K562 (cell line): ENCODE measurements around the gene SHF. TPM values are rescaled to one million over a fixed set of nuclear protein-coding genes. Genes with fewer than 3 reads are reported as not detected.

Source experiments
- ATAC-seq: fragments of 200-7000 bp; cut with Tn5 transposase; 3 replicates; pipeline ENCODE4 v1.9.1; 2020; ENCODE audit warnings: moderate library complexity
- BruUV-seq: library from RNA; stranded (reverse); fragments of 400-500 nt; replicated peaks from 2 replicates; lab custom pipeline; 2021; lab: Mats Ljungman, UMichigan
- CTCF ChIA-PET: fragments of 300-600 bp; formaldehyde crosslinking; extraction: SDS; loops from one replicate; lab custom pipeline; 2021; ENCODE audit warnings: low intra/inter-chr PET ratio; lab: Yijun Ruan, JAX
- POLR2A ChIA-PET: fragments of 300-600, 350-650 bp; sonication (Branson Sonifier 250); formaldehyde crosslinking; extraction: SDS; loops from one replicate; lab custom pipeline; 2021; ENCODE audit warnings: antibody characterized with exemption, inconsistent platforms; lab: Yijun Ruan, JAX
- DNase-seq, 4 experiments: peaks; one replicate each; pipeline versions ENCODE4 v3.0.0 to v3.0.0-alpha.2; 2011 to 2018; ENCODE audit warnings: low spot score in 3 of 4, mixed read lengths in 3 of 4; ENCODE audit errors: extremely low read depth in 1 of 4
- FAIRE-seq: peaks from 2 replicates; lab custom pipeline; 2011; peaks lifted over from hg19 to GRCh38; lab: Jason Lieb, UNC
- H2AFZ ChIP-seq: 2 replicates; pipeline ENCODE4 v1.6.0; 2011; ENCODE audit warnings: low read depth, low read length, control low read depth, inconsistent platforms
- H3K27ac ChIP-seq: fragments of 200-600 bp; 3 replicates; pipeline ENCODE4 v1.8.0; 2011; ENCODE audit warnings: low read depth, mild to moderate bottlenecking, control low read depth, inconsistent platforms, low read length, moderate library complexity, mixed read lengths; ENCODE audit errors: extremely low read depth
- H3K27me3 ChIP-seq, 2 experiments: fragments of 300-600 bp in 1 of 2; 2 replicates in 1 of 2; 3 replicates in 1 of 2; pipeline versions ENCODE4 v1.6.0 to v1.8.0; 2011; ENCODE audit warnings: inconsistent platforms in 2 of 2, low read length in 2 of 2, mild to moderate bottlenecking in 1 of 2, mixed read lengths in 1 of 2, moderate library complexity in 1 of 2; ENCODE audit not compliant: control insufficient read depth in 2 of 2, insufficient read depth in 2 of 2
- H3K36me3 ChIP-seq: fragments of 300-600 bp; 3 replicates; pipeline ENCODE4 v1.8.0; 2011; ENCODE audit warnings: mild to moderate bottlenecking, low read length, inconsistent platforms; ENCODE audit not compliant: control insufficient read depth, insufficient read depth
- H3K4me1 ChIP-seq, 2 experiments: fragments of 200-600 bp in 1 of 2; replicated peaks in 1 of 2; 2 replicates in 1 of 2; 3 replicates in 1 of 2; pipeline versions ENCODE4 v1.5.1 to v1.8.0; 2011; ENCODE audit warnings: inconsistent platforms in 2 of 2, low read length in 2 of 2, mild to moderate bottlenecking in 1 of 2, mixed read lengths in 1 of 2, moderate library complexity in 1 of 2; ENCODE audit not compliant: control insufficient read depth in 2 of 2, insufficient read depth in 2 of 2
- H3K4me2 ChIP-seq: 2 replicates; pipeline ENCODE4 v1.6.1; 2011; ENCODE audit warnings: low read length, control low read depth, inconsistent platforms, mixed read lengths; ENCODE audit not compliant: insufficient read depth
- H3K4me3 ChIP-seq: fragments of 200-600 bp; sonication (generic), shearing (Covaris generic); 2 replicates; pipeline ENCODE4 v1.5.1; 2016; ENCODE audit warnings: control low read depth, inconsistent platforms
- H3K79me2 ChIP-seq: fragments of 200-600 bp; 3 replicates; pipeline ENCODE4 v1.8.0; 2011; ENCODE audit warnings: low read length, inconsistent platforms; ENCODE audit not compliant: control insufficient read depth, insufficient read depth
- H3K9ac ChIP-seq, 2 experiments: 2 replicates each; pipeline versions ENCODE4 v1.6.0 to v1.6.1; 2011; ENCODE audit warnings: low read depth in 2 of 2, low read length in 2 of 2, control low read depth in 1 of 2, inconsistent platforms in 1 of 2, mild to moderate bottlenecking in 1 of 2, mixed read lengths in 1 of 2; ENCODE audit not compliant: insufficient read depth in 1 of 2
- H3K9me1 ChIP-seq: one replicate; pipeline ENCODE4 v1.6.0; 2011; ENCODE audit warnings: inconsistent platforms, mild to moderate bottlenecking, low read length, moderate library complexity; ENCODE audit not compliant: control insufficient read depth, insufficient read depth
- H3K9me3 ChIP-seq: replicated peaks from 2 replicates; pipeline ENCODE4 v1.5.1; 2011; ENCODE audit warnings: low read depth, low read length, inconsistent platforms; ENCODE audit not compliant: control insufficient read depth, insufficient read depth
- H4K20me1 ChIP-seq: replicated peaks from 2 replicates; pipeline ENCODE4 v1.6.1; 2011; ENCODE audit warnings: low read length, inconsistent platforms, mixed read lengths; ENCODE audit not compliant: control insufficient read depth, insufficient read depth
- CBX8 ChIP-seq: fragments of 200-600 bp; sonication (generic); IDR thresholded peaks from 2 replicates; pipeline ENCODE4 v1.6.1; 2012; ENCODE audit warnings: borderline replicate concordance, mixed run types, low read depth, mild to moderate bottlenecking, moderate library complexity, mixed read lengths, low read length, control low read depth, inconsistent platforms; ENCODE audit not compliant: poor library complexity, severe bottlenecking; ENCODE audit errors: extremely low read depth
- GTF2E2 ChIP-seq: fragments of 200-800 bp; sonication (Bioruptor generic); IDR thresholded peaks from 2 replicates; pipeline ENCODE4 v1.6.1; 2016; ENCODE audit warnings: missing genetic modification characterization, missing compliant biosample characterization
- KLF10 ChIP-seq: fragments of 250-450 bp; sonication (Bioruptor Pico); IDR thresholded peaks from 2 replicates; pipeline ENCODE4 v1.6.1; 2021; ENCODE audit warnings: matching md5 sums
- MXD1 ChIP-seq: fragments of 250-450 bp; sonication (Bioruptor Pico); IDR thresholded peaks from 2 replicates; pipeline ENCODE4 v1.8.0; 2021; ENCODE audit warnings: borderline replicate concordance, mild to moderate bottlenecking, moderate library complexity; ENCODE audit not compliant: poor library complexity, severe bottlenecking
- RBM15 ChIP-seq: fragments of 200-400 bp; formaldehyde crosslinking; IDR thresholded peaks from 2 replicates; pipeline ENCODE4 v1.6.1; 2018; ENCODE audit warnings: mild to moderate bottlenecking, low read length, moderate library complexity; ENCODE audit not compliant: insufficient read depth
- RFX7 ChIP-seq: fragments of 250-450 bp; sonication (Bioruptor Pico); IDR thresholded peaks from 2 replicates; pipeline ENCODE4 v1.5.1; 2021; ENCODE audit warnings: mild to moderate bottlenecking
- TCF3 ChIP-seq: sonication (generic); formaldehyde crosslinking; IDR thresholded peaks from 2 replicates; pipeline ENCODE4 v1.4.0; 2020; ENCODE audit warnings: mild to moderate bottlenecking, missing genetic modification reagents
- ZMIZ1 ChIP-seq, 2 experiments: fragments of 150-350 bp in 1 of 2; IDR thresholded peaks; 2 replicates each; pipeline ENCODE4 v1.6.1; 2012 to 2016; ENCODE audit warnings: low read depth in 2 of 2, low read length in 2 of 2, mild to moderate bottlenecking in 1 of 2, moderate library complexity in 1 of 2
- ZNF395 ChIP-seq: fragments of 200-800 bp; sonication (Bioruptor generic); IDR thresholded peaks from 2 replicates; pipeline ENCODE4 v1.6.1; 2017; ENCODE audit warnings: missing genetic modification characterization, missing compliant biosample characterization
- ZNF436 ChIP-seq: fragments of 250-450, 450-650 bp; sonication (Bioruptor Pico); formaldehyde crosslinking; IDR thresholded peaks from 2 replicates; pipeline ENCODE4 v1.7.0; 2020; ENCODE audit warnings: mild to moderate bottlenecking
- WGBS: fragments of 100-300 bp; shearing (Covaris generic); methylation state at CpG from one replicate; pipeline ENCODE4 v1.1.6; 2016; ENCODE audit warnings: low coverage, mixed read lengths; ENCODE audit not compliant: insufficient coverage; ENCODE audit errors: missing lambda C conversion rate; 5-methylcytosine and 5-hydroxymethylcytosine counted together
- in situ Hi-C: fragments of 300-500 bp; cut with MboI; formaldehyde crosslinking; loops from 4 replicates; pipeline ENCODE4 v1.15.0; 2018; ENCODE audit warnings: inconsistent platforms, mixed read lengths
- intact Hi-C: fragments of 100-400 bp; cut with micrococcal nuclease; formaldehyde crosslinking; loops from 2 replicates; pipeline ENCODE4 v1.14.2; 2022
- polyA plus RNA-seq, 8 experiments: library from polyadenylated mRNA; depleted of rRNA in 4 of 8; stranded (reverse) in 5 of 8; unstranded in 3 of 8; fragments of >200 nt; fragmentation: Nextera tagmentation in 2 of 8; fragmentation: Illumina TruSeq in 1 of 8; extraction: Ambion mirVana in 2 of 8; extraction: Trizol in 1 of 8; gene quantifications; 2 replicates each; pipeline versions ENCODE4 v1.2.1 to v1.2.3, GENCODE V29; 2011 to 2014; ENCODE audit warnings: inconsistent platforms in 1 of 8, missing spikeins in 1 of 8
- total RNA-seq, 7 experiments: library from RNA; depleted of rRNA in 6 of 7; stranded (reverse); fragments of >200 nt in 6 of 7; fragmentation: Illumina TruSeq in 2 of 7; extraction: Trizol in 2 of 7; gene quantifications; 2 replicates each; pipeline versions ENCODE4 v1.2.1 to v1.2.3, GENCODE V29; 2011 to 2021; ENCODE audit warnings: low replicate concordance in 1 of 7

The SHF gene
- total and polyA plus RNA-seq, 9 of the 15 experiments (the other 6 are each of a cell fraction or from before 2014, with no cell fraction given), result 0.51 to 2.2 (median 0.85) TPM; not detected in 2

GRCh38 chr15:45130291-45131000 is 57.3 kb downstream of the SHF start:
- Histone ChIP-seq H3K9me3 (no peaks in the 10 kb centered on the region), H3K27ac (no peak overlapping the region), H4K20me1 (no peaks in the 10 kb centered on the region), H3K36me3 (no peaks in the 10 kb centered on the region), H3K4me3 (no peak overlapping the region), H3K9ac (no peak overlapping the region), H3K27me3 (peaks cover 28 to 50% of the 10 kb centered on the region in 2 experiments), H3K4me1 (peaks cover 0 to 14% of the 10 kb centered on the region in 2 experiments; a peak in 2 of 5 replicates), H3K4me2 (no peak overlapping the region), H2AFZ (no peak overlapping the region), H3K79me2 (no peaks in the 10 kb centered on the region), H3K9me1 (no peaks in the 10 kb centered on the region)
- FAIRE-seq (no peak), ATAC-seq (no peak), DNase-seq (no peak)
- in situ Hi-C loops (no loop called here), intact Hi-C loops (no loop called here)
- 4% methylated on average over 4 of the region's 7 CpGs for WGBS
- ChIA-PET CTCF (no interaction called here), POLR2A (interaction anchor here (0.7 to 1.5 kb wide), 5 partner anchors 10 to 169 kb away, joined by 3 to 7 read pairs (median 4); no protein-coding TSS in a partner anchor)
- BruUV-seq, result no TSS peak
- TF ChIP-seq RFX7 (CRISPR knock-in tag), result no peak
- TF ChIP-seq CBX8, result no peak
- no peak for TF ChIP-seq MXD1 (CRISPR knock-in tag)
- no peak for TF ChIP-seq TCF3
- no peak for TF ChIP-seq RBM15
- no peak for TF ChIP-seq KLF10 (CRISPR knock-in tag)
- no peak for TF ChIP-seq ZMIZ1 (IDR thresholded peaks at IDR 0.05; ENCODE audit: low read depth in 2 of 2, low read length in 2 of 2)
- no peak for TF ChIP-seq GTF2E2 (tag)
- no peak for TF ChIP-seq ZNF436 (CRISPR knock-in tag)
- no peak for TF ChIP-seq ZNF395 (CRISPR knock-in tag)
